Tibial nerve (tissue), 4 donors: ENCODE measurements around the gene RAB3C.

Experiments
- EP300 ChIP-seq, 2 donors: sonication (generic); formaldehyde crosslinking; IDR thresholded peaks; one replicate each; pipeline ENCODE4 v1.6.1; 2017; ENCODE audit warnings: antibody characterized with exemption in 2 of 2, mild to moderate bottlenecking in 1 of 2
- POLR2A ChIP-seq, 2 donors: fragments of 450-650 bp; IDR thresholded peaks; one replicate each; pipeline ENCODE4 v1.6.1; 2017; ENCODE audit warnings: antibody characterized with exemption in 2 of 2, mild to moderate bottlenecking in 2 of 2, moderate library complexity in 2 of 2
- TF ChIP-seq, protein P1 (sequence below), 5 experiments: fragments of 200-600 bp in 3 of 5; fragments of 450-650 bp in 2 of 5; sonication (generic) in 3 of 5; IDR thresholded peaks; one replicate each; pipeline ENCODE4 v1.5.1; 2016 to 2019; ENCODE audit warnings: antibody characterized with exemption in 5 of 5, mild to moderate bottlenecking in 3 of 5, moderate library complexity in 2 of 5

DNA sequence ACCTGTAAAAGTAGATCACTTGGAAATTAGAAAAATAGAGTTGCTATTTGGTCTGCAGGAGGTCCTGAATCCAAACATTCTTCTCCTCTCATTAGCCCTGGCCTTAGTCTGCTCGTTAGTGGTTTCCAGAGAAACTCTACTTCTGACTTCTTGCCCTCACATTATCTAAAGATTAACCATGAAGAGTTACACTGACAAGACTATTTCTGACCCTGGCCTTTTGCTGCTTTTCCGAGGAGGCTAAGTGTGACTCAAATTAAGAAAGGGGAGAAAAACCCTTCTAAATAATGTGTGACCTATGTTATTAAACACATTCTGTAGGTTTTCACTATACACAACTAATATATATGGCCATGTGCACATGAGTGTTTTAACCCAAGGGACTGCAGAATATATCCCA lies 302.4 kb downstream of the RAB3C start:
- TF ChIP-seq POLR2A (IDR thresholded peaks at IDR 0.05) (no peak), EP300 (IDR thresholded peaks at IDR 0.05) (no peak)
- TF ChIP-seq, protein P1, sequence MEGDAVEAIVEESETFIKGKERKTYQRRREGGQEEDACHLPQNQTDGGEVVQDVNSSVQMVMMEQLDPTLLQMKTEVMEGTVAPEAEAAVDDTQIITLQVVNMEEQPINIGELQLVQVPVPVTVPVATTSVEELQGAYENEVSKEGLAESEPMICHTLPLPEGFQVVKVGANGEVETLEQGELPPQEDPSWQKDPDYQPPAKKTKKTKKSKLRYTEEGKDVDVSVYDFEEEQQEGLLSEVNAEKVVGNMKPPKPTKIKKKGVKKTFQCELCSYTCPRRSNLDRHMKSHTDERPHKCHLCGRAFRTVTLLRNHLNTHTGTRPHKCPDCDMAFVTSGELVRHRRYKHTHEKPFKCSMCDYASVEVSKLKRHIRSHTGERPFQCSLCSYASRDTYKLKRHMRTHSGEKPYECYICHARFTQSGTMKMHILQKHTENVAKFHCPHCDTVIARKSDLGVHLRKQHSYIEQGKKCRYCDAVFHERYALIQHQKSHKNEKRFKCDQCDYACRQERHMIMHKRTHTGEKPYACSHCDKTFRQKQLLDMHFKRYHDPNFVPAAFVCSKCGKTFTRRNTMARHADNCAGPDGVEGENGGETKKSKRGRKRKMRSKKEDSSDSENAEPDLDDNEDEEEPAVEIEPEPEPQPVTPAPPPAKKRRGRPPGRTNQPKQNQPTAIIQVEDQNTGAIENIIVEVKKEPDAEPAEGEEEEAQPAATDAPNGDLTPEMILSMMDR (IDR thresholded peaks at IDR 0.05) = no peak
